Naive thymus-derived CD4-positive, alpha-beta T cell (primary cell): ENCODE measurements around the gene TMEM18. TPM values are rescaled to one million over a fixed set of nuclear protein-coding genes. Genes with fewer than 3 reads are reported as not detected.
"Not testable (repeated sequence)": the region's sequence is repeated elsewhere in the genome, so short reads cannot be mapped to it uniquely, and the experiment has no call there.

Experiments
- ATAC-seq: fragments of 150-1000 bp; cut with Tn5 transposase; 2 replicates; pipeline ENCODE4 v1.10.0; 2021; ENCODE audit warnings: mild to moderate bottlenecking, moderate library complexity
- CTCF ChIA-PET: fragments of 350-600 bp; sonication (Branson Sonifier 250); formaldehyde crosslinking; loops from one replicate; lab custom pipeline; 2021; ENCODE audit warnings: antibody characterized with exemption; lab: Charles Lee
- POLR2A ChIA-PET: fragments of 350-600 bp; sonication (Branson Sonifier 250); formaldehyde crosslinking; loops from one replicate; lab custom pipeline; 2021; ENCODE audit warnings: antibody characterized with exemption, inconsistent platforms; lab: Charles Lee
- DNase-seq, 9 donors: peaks; one replicate each; pipeline versions ENCODE4 v3.0.0 to v3.0.0-alpha.2; 2020 to 2022; ENCODE audit warnings: mixed read lengths in 1 of 9
- H3K27ac ChIP-seq: one replicate; pipeline ENCODE4 v1.7.0; 2013; ENCODE audit warnings: mild to moderate bottlenecking, low read depth, low read length, moderate library complexity
- H3K27me3 ChIP-seq, 2 donors: one replicate each; pipeline ENCODE4 v1.7.0; 2013; ENCODE audit warnings: low read length in 2 of 2, mild to moderate bottlenecking in 2 of 2, moderate library complexity in 2 of 2; ENCODE audit not compliant: control insufficient read depth in 2 of 2, insufficient read depth in 2 of 2
- H3K36me3 ChIP-seq, 3 experiments: 1 replicate in 2 of 3; 2 replicates in 1 of 3; pipeline ENCODE4 v1.7.0; 2013; ENCODE audit warnings: low read length in 3 of 3, mild to moderate bottlenecking in 3 of 3, moderate library complexity in 1 of 3; ENCODE audit not compliant: insufficient read depth in 3 of 3, control insufficient read depth in 2 of 3
- H3K4me1 ChIP-seq, 2 donors: one replicate each; pipeline ENCODE4 v1.7.0; 2013; ENCODE audit warnings: low read length in 2 of 2, mild to moderate bottlenecking in 2 of 2, moderate library complexity in 1 of 2; ENCODE audit not compliant: control insufficient read depth in 2 of 2, insufficient read depth in 2 of 2
- H3K4me3 ChIP-seq: 2 replicates; pipeline ENCODE4 v1.7.0; 2013; ENCODE audit warnings: mild to moderate bottlenecking, low read length
- H3K9me3 ChIP-seq, 3 experiments: 1 replicate in 2 of 3; 2 replicates in 1 of 3; pipeline ENCODE4 v1.7.0; 2013; ENCODE audit warnings: low read length in 3 of 3; ENCODE audit not compliant: control insufficient read depth in 2 of 3
- H3K27ac Mint-ChIP-seq, 9 donors: one replicate each; pipeline ENCODE4 v1.8.0; 2020 to 2022; ENCODE audit warnings: mixed read lengths in 9 of 9, mild to moderate bottlenecking in 8 of 9, moderate library complexity in 5 of 9, inconsistent platforms in 2 of 9
- H3K27me3 Mint-ChIP-seq, 5 donors: one replicate each; pipeline ENCODE4 v1.8.0; 2021 to 2022; ENCODE audit warnings: mixed read lengths in 5 of 5, mild to moderate bottlenecking in 1 of 5
- H3K36me3 Mint-ChIP-seq, 5 donors: one replicate each; pipeline ENCODE4 v1.8.0; 2020 to 2022; ENCODE audit warnings: mixed read lengths in 5 of 5, mild to moderate bottlenecking in 3 of 5, inconsistent platforms in 1 of 5
- H3K4me1 Mint-ChIP-seq, 7 donors: one replicate each; pipeline ENCODE4 v1.8.0; 2020 to 2022; ENCODE audit warnings: mixed read lengths in 7 of 7, mild to moderate bottlenecking in 3 of 7, inconsistent platforms in 1 of 7
- H3K4me3 Mint-ChIP-seq, 10 donors: one replicate each; pipeline ENCODE4 v1.8.0; 2020 to 2022; ENCODE audit warnings: mild to moderate bottlenecking in 10 of 10, mixed read lengths in 10 of 10, moderate library complexity in 6 of 10, inconsistent platforms in 2 of 10
- H3K9me3 Mint-ChIP-seq, 11 donors: one replicate each; pipeline ENCODE4 v1.8.0; 2020 to 2022; ENCODE audit warnings: mixed read lengths in 11 of 11, mild to moderate bottlenecking in 4 of 11, inconsistent platforms in 1 of 11, moderate library complexity in 1 of 11
- intact Hi-C, 2 donors: fragments of 100-400 bp; cut with micrococcal nuclease; formaldehyde crosslinking; loops; one replicate each; pipeline ENCODE4 v1.15.1; 2023
- polyA plus RNA-seq, 2 donors: library from polyadenylated mRNA; unstranded; fragments of 300-500 nt; fragmentation: Illumina TruSeq; gene quantifications; one replicate each; pipeline ENCODE4 v1.2.3, GENCODE V29; 2021
- total RNA-seq, 6 experiments: library from RNA in 5 of 6; stranded (reverse) in 5 of 6; gene quantifications; 1 replicate in 5 of 6; 2 replicates in 1 of 6; pipeline ENCODE4 v1.2.3 and lab custom pipeline; 2021 to 2026

TMEM18 gene
- total and polyA plus RNA-seq, 7 experiments from 2014 or later = 23.3 to 39.8 (median 29.4) TPM

DNA sequence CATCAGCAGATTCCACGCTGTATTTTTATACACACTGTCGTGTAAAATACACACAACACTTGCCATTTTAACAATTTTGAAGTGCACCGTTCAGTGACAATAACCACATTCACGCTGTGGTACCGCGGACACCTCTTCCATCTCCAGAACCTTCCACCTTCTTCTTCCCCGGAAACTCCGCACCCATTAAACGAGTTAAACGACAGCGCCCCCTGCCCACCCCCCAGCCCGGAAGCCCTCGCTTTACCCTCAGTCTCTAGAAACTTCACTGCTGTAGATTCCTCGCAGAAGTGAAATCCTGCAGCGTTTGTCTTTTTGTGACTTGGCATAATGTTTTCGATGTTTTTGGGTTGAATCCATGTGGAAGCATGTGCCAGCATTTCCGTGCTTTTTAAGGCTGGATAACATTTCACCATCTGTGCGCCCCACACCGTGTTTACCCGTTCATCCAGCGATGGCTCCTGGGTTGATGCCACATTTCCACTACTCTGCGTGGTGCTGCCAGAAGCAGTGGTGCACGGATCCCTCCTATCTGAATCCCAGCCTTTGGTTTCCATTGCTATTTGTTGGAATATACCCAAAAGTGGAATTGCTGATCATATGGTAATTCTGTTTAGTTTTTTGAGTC lies 32.0 kb upstream of the TMEM18 start:
- H3K27me3 ChIP-seq = no peaks in the 10 kb centered on the region
- no peaks in the 10 kb centered on the region for H3K36me3 ChIP-seq
- H3K4me1 ChIP-seq = no peaks in the 10 kb centered on the region
- no peak overlapping the region for H3K4me3 Mint-ChIP-seq
- peaks cover 6 to 24% (median 16%) of the 10 kb centered on the region in 5 donors for H3K27me3 Mint-ChIP-seq
- H3K27ac ChIP-seq = no peak overlapping the region
- H3K4me1 Mint-ChIP-seq = peaks cover 0 to 4% (median 0%) of the 10 kb centered on the region in 7 donors
- no peak overlapping the region for H3K4me3 ChIP-seq
- POLR2A ChIA-PET = no interaction called here
- H3K36me3 Mint-ChIP-seq = no peaks in the 10 kb centered on the region
- CTCF ChIA-PET = no interaction called here
- ATAC-seq = no peak
- peaks cover 0 to 4% (median 0%) of the 10 kb centered on the region in 11 donors for H3K9me3 Mint-ChIP-seq
- DNase-seq = no peak
- no peaks in the 10 kb centered on the region for H3K9me3 ChIP-seq
- H3K27ac Mint-ChIP-seq = no peak overlapping the region
- intact Hi-C loops = no loop called here

DNA sequence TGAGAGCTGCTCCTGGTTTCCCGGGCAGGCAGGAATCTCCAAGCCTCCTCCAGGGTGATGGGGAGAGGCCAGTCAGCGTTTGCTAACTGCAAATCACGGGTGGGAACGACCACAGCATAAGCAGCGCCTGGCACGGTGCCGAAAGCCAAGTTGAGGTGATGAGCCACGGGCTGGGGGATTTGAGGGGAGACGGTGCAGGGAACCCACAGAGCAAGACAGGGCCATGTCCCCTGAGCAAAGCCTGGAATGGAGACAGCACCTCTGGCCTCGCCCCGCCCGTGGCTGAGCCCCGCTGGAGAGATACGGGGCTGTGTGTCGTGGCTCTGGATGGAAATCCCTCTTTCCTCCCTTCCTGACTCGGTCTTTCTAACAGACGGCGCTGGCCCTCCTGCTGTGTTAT lies 31.5 kb upstream of the TMEM18 start:
- CTCF ChIA-PET = no interaction called here
- H3K9me3 Mint-ChIP-seq = peaks cover 0 to 6% (median 0%) of the 10 kb centered on the region in 11 donors
- POLR2A ChIA-PET = no interaction called here

DNA sequence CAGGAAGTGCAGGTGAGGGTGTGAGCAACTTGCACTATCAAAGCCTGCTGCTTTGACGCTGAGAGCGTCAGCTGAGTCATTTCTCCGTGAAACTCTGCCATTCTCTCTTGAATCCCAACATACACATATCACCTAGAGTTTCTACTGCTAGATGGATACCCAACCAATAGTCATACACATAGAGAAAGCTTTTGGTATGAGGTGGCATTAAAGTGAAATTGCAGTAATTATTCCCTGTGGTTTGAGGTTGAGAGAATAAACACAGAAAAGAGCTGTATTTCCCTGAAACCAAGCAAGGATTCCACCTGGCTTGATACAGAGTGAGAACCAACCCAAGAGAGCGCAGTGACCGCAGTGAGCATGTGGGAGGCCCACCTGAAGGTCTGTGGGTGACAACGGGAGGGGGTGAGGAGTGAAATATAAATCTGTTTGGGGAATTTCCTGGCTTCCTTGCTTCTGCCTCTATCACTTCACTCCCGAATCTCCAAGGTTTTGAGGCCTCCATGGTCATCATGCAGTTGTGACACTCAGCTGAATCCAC lies 28.8 kb upstream of the TMEM18 start:
- H3K9me3 Mint-ChIP-seq = peaks cover 0 to 6% (median 0%) of the 10 kb centered on the region in 11 donors
- H3K4me1 Mint-ChIP-seq = peaks cover 0 to 4% (median 0%) of the 10 kb centered on the region in 7 donors
- no peaks in the 10 kb centered on the region for H3K27me3 ChIP-seq
- no peaks in the 10 kb centered on the region for H3K36me3 ChIP-seq
- no peak overlapping the region for H3K4me3 Mint-ChIP-seq
- no peaks in the 10 kb centered on the region for H3K4me1 ChIP-seq
- H3K27ac ChIP-seq = no peak overlapping the region
- no peaks in the 10 kb centered on the region for H3K9me3 ChIP-seq
- peaks cover 0 to 3% (median 0%) of the 10 kb centered on the region in 5 donors for H3K36me3 Mint-ChIP-seq
- DNase-seq (no peak), ATAC-seq (no peak)
- ChIA-PET POLR2A (no interaction called here), CTCF (no interaction called here)
- H3K27me3 Mint-ChIP-seq = peaks cover 0 to 12% (median 10%) of the 10 kb centered on the region in 5 donors
- intact Hi-C loops = no loop called here
- no peak overlapping the region for H3K4me3 ChIP-seq
- no peak overlapping the region for H3K27ac Mint-ChIP-seq

More for the DNA sequence above, 31.5 kb upstream of the TMEM18 start:
- no peak for ATAC-seq
- Histone ChIP-seq H3K36me3 (no peaks in the 10 kb centered on the region), H3K4me3 (no peak overlapping the region), H3K27me3 (no peaks in the 10 kb centered on the region), H3K27ac (no peak overlapping the region), H3K9me3 (no peaks in the 10 kb centered on the region), H3K4me1 (no peaks in the 10 kb centered on the region)
- Mint-ChIP-seq H3K27me3 (peaks cover 6 to 24% (median 16%) of the 10 kb centered on the region in 5 donors), H3K4me1 (peaks cover 0 to 4% (median 0%) of the 10 kb centered on the region in 7 donors), H3K27ac (no peak overlapping the region), H3K36me3 (no peaks in the 10 kb centered on the region), H3K4me3 (no peak overlapping the region)
- DNase-seq = no peak
- intact Hi-C loops = no loop called here

DNA sequence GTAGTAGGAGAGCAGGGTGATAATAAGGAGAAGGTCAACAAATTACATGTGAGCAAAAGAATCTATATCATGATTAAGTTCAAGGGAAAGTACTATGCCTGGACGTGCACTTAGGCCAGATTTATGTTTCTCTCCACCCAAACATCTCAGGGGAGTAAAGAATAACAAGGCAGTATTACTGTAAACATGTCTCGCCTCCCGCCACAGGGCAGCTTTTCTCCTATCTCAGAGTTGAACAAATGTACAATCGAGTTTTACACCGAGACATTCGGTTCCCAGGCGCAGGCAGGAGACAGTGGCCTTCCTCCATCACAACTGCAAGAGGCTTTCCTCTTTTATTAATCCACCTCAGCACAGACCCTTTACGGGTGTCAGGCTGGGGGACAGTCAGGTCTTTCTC lies 25.6 kb upstream of the TMEM18 start:
- Mint-ChIP-seq H3K27me3 (peaks cover 13 to 24% (median 16%) of the 10 kb centered on the region in 5 donors), H3K9me3 (peaks cover 0 to 13% (median 5%) of the 10 kb centered on the region in 11 donors)
- DNase-seq, CTCF ChIA-PET, H3K27ac ChIP-seq, ATAC-seq, H3K4me1 Mint-ChIP-seq, H3K27me3 ChIP-seq, H3K27ac Mint-ChIP-seq, H3K36me3 ChIP-seq, H3K9me3 ChIP-seq, H3K4me1 ChIP-seq, POLR2A ChIA-PET, H3K4me3 ChIP-seq, H3K36me3 Mint-ChIP-seq, intact Hi-C loops, H3K4me3 Mint-ChIP-seq: not testable (repeated sequence)

DNA sequence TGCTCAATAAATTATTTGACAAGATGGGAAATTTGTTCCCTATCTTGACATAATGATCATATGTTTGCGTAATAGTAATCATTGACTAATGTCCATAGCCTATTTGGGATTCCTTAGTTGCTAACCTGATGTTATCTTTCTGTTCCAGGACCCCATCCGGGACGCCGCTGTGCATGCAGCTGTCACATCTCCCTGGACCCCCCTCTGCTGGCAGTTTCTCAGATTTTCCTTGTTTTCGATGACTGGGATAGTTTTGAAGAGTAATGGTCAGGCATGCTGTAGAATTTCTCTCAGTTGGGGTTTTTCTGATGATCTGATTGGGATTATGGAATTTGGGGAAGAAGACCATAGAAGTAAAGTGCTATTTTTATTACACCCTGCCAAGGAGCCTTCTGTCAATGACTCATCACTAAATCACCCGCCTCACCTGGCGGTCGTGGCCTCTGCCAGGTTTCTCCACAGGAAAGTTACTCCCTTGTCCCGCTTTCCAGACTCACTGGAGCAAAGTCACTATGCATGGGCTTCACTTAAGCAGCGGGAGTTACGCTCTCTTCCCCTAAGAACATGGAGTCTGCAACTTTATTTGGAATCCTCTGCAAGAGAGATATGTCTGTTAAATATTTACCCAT lies 19.9 kb upstream of the TMEM18 start:
- Histone ChIP-seq H3K9me3 (peaks cover 0 to 9% (median 0%) of the 10 kb centered on the region in 3 experiments), H3K4me3 (no peak overlapping the region), H3K27me3 (no peaks in the 10 kb centered on the region), H3K4me1 (no peaks in the 10 kb centered on the region), H3K36me3 (no peaks in the 10 kb centered on the region), H3K27ac (no peak overlapping the region)
- Mint-ChIP-seq H3K27ac (no peak overlapping the region), H3K4me3 (no peak overlapping the region), H3K4me1 (peaks cover 0 to 3% (median 0%) of the 10 kb centered on the region in 7 donors), H3K27me3 (peaks cover 16 to 30% (median 24%) of the 10 kb centered on the region in 5 donors), H3K9me3 (peaks cover 0 to 13% (median 3%) of the 10 kb centered on the region in 11 donors), H3K36me3 (peaks cover 0 to 8% (median 0%) of the 10 kb centered on the region in 5 donors)
- intact Hi-C loops = no loop called here
- ATAC-seq (no peak), DNase-seq (no peak)
- POLR2A ChIA-PET = no interaction called here
- CTCF ChIA-PET = no interaction called here

DNA sequence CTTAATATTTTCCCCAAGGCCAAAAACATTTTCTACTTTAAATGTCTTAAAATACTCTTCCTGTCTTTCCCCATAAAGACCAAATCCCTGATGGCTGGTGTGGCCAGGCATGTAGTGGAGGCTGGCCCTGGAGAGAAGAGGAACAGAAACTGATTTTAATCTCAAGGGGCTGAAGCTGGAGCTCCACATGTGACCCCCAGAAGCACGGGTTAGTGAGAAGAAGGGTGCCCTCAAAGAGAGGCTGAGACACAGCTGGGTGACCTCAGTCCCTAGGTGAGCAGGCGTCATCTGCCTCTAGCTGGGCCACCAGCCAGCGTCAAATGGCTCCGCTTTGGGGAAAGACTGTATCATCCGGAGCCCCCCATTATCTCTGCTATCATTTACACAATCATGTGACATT lies 19.3 kb upstream of the TMEM18 start:
- H3K36me3 Mint-ChIP-seq = peaks cover 0 to 5% (median 0%) of the 10 kb centered on the region in 5 donors
- peaks cover 0 to 9% (median 0%) of the 10 kb centered on the region in 3 experiments for H3K9me3 ChIP-seq
- H3K4me1 Mint-ChIP-seq = peaks cover 0 to 3% (median 0%) of the 10 kb centered on the region in 7 donors
- no peaks in the 10 kb centered on the region for H3K36me3 ChIP-seq
- H3K9me3 Mint-ChIP-seq = peaks cover 0 to 13% (median 3%) of the 10 kb centered on the region in 11 donors
- no peak overlapping the region for H3K27ac ChIP-seq
- no peaks in the 10 kb centered on the region for H3K27me3 ChIP-seq
- ChIA-PET CTCF (no interaction called here), POLR2A (no interaction called here)
- no peak overlapping the region for H3K4me3 ChIP-seq
- ATAC-seq = peak; percentile 57
- no peak for DNase-seq
- no peak overlapping the region for H3K27ac Mint-ChIP-seq
- intact Hi-C loops = no loop called here
- no peaks in the 10 kb centered on the region for H3K4me1 ChIP-seq
- H3K27me3 Mint-ChIP-seq = peaks cover 12 to 27% (median 24%) of the 10 kb centered on the region in 5 donors
- no peak overlapping the region for H3K4me3 Mint-ChIP-seq
